ENCODE results near the gene PGA3.
A peak's percentile ranks its signal among the peaks of the same experiment; 100 is the strongest.
"Not testable (repeated sequence)": the region's sequence is repeated elsewhere in the genome, so short reads cannot be mapped to it uniquely, and the experiment has no call there.

The PGA3 gene

GRCh38 chr11:61172356-61172755, 31.0 kb upstream of the PGA3 start:
- DNase-seq: no peak

- DNase-seq: no peak
Measured at GRCh38 chr11:61172888-61173287, 30.4 kb upstream of the PGA3 start.

- DNase-seq: no peak
Measured at GRCh38 chr11:61173456-61173855, 29.9 kb upstream of the PGA3 start.

- no peak for DNase-seq
Measured at GRCh38 chr11:61174273-61174672, 29.0 kb upstream of the PGA3 start.

- no peak for DNase-seq
Measured at GRCh38 chr11:61174949-61175348, 28.4 kb upstream of the PGA3 start.

GRCh38 chr11:61176446-61176845, 26.9 kb upstream of the PGA3 start:
- DNase-seq: no peak

GRCh38 chr11:61180205-61180604, 23.1 kb upstream of the PGA3 start:
- DNase-seq: not testable (repeated sequence)

GRCh38 chr11:61181489-61181888, 21.8 kb upstream of the PGA3 start:
- DNase-seq: no peak

- no peak for DNase-seq
Measured at GRCh38 chr11:61183645-61184044, 19.7 kb upstream of the PGA3 start.

GRCh38 chr11:61186504-61186903, 16.8 kb upstream of the PGA3 start:
- DNase-seq: no peak

GRCh38 chr11:61187505-61188130, 15.7 kb upstream of the PGA3 start:
- DNase-seq: peak; percentile 74

GRCh38 chr11:61189933-61190332, 13.4 kb upstream of the PGA3 start:
- no peak for DNase-seq

- no peak for DNase-seq
Measured at GRCh38 chr11:61193596-61193995, 9.7 kb upstream of the PGA3 start.

GRCh38 chr11:61194169-61194671, 9.1 kb upstream of the PGA3 start:
- no peak for DNase-seq

GRCh38 chr11:61194981-61195695, 8.2 kb upstream of the PGA3 start:
- DNase-seq: no peak

GRCh38 chr11:61195719-61196118, 7.6 kb upstream of the PGA3 start:
- DNase-seq: no peak

GRCh38 chr11:61198361-61198760, 5.0 kb upstream of the PGA3 start:
- DNase-seq: no peak

- no peak for DNase-seq
Measured at GRCh38 chr11:61198948-61199523, 4.3 kb upstream of the PGA3 start.

GRCh38 chr11:61201476-61201875, 1.8 kb upstream of the PGA3 start:
- DNase-seq: no peak

- not testable (repeated sequence) for DNase-seq
Measured at GRCh38 chr11:61203873-61204272, 558 bp downstream of the PGA3 start.

- not testable (repeated sequence) for DNase-seq
Measured at GRCh38 chr11:61204502-61205059, 1.3 kb downstream of the PGA3 start.

GRCh38 chr11:61207636-61208310, 4.5 kb downstream of the PGA3 start:
- not testable (repeated sequence) for DNase-seq

GRCh38 chr11:61210629-61211028, 7.3 kb downstream of the PGA3 start:
- DNase-seq: not testable (repeated sequence)
